GM21360 (cell line): ENCODE results near the gene PCLO.
"Not testable (repeated sequence)": the region's sequence is repeated elsewhere in the genome, so short reads cannot be mapped to it uniquely, and the experiment has no call there.

Experiments used
- ATAC-seq: cut with Tn5 transposase; IDR thresholded peaks from one replicate; pipeline ENCODE4 v1.9.1; 2021; ENCODE audit warnings: mild to moderate bottlenecking, moderate library complexity; ENCODE audit not compliant: unreplicated experiment

The PCLO gene

DNA sequence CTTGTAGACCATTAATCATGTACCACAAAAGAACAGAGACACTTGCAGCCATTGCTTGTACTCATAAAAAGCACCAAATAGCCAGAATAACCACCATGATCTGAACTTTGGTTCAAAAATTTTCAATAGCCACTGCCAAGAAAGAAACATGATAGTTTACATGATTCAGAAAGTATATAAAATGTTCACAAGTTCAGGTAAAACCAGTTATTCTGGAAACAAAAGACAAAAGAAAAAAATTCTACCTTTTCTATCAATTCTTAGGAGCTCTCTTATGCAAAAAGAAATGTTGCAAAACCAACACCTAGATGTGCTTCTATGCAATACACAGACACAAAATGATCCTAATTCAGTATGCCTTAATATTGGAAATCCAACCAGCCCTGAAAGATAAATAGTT lies 108.7 kb downstream of the PCLO start:
- ATAC-seq = no peak

DNA sequence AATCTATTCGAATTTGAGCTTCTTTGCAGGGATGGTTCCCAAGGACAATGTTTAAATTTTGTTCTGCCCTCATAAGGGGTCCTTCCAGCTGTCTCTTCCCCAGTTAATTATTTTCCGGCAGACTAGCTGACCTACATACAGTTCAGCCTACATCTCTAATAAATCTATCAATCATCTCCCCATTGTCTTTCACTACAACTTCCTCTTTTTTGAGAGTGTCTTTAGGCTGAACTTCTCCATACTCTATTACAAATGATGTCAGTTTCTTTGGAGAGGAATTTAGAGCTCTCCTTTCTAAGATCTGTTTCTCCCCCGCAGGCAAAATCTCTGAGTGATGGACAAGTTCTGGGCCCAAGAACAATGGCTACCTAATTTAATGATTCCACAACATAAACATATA lies 122.2 kb downstream of the PCLO start:
- no peak for ATAC-seq

DNA sequence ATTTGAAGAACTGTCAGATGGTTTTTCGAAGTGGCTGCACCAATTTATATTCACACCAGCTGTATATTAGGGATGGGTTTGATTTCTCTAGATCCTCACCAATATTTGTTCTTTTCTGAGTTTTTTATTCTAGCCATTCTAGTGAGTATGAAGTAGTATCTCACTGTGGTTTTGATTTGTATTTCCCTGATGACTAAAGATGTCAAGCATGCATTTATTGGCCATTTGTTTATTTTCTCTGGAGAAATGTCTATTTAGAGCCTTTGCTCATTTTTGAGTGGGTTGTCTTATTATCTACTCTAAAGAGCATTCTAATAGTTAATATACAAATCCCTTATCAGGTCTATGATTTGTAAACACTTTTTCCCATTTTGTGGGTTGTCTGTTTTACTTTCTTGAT lies 123.9 kb downstream of the PCLO start:
- no peak for ATAC-seq

DNA sequence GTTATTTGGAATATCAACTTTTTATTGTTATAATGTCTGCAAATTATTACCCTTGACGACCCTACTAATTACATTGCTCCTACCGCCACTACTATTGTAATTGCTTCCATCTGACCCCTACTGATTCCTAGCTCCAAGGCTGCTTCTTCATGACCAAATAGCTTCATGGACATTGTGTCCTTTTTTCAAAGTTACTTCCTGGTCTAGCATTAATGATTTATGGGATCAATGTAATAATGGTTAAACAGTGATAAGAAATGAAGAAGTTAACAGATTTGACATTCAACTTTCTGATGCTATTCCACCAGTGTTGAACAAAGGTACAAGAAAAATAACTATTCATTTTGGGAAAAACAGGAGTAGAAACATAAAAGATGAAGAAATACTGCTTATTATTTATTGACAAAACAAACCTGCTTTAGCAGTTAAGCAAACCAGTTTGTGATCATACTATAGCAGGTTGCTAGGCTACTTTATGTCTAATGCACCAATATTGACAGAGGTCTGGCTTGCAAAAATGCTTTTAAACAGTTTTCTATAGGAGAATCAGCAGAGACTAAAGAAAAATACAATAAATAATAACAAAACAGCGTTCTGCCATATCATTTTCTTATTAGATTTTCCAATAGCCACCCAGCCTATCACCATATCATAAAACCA lies 125.8 kb downstream of the PCLO start:
- no peak for ATAC-seq

DNA sequence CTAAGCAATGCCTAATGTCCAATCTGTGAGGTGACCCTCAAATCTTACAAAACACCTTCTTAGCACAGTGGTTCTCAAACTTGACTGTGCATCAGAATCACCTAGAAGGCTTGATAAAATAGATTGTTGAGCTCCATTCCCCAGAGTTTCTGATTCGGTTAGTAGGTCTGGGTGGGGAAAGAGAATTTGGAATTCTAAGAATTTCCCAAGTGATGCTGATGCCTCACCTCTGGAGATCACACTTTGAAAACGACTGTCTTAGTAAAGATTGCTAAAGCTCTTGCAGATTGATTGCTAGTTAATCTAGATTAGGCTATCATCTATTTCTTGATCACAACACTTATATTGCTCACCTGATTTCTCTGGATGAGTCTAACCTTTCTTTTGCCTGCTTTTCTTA lies 126.6 kb downstream of the PCLO start:
- ATAC-seq = no peak

DNA sequence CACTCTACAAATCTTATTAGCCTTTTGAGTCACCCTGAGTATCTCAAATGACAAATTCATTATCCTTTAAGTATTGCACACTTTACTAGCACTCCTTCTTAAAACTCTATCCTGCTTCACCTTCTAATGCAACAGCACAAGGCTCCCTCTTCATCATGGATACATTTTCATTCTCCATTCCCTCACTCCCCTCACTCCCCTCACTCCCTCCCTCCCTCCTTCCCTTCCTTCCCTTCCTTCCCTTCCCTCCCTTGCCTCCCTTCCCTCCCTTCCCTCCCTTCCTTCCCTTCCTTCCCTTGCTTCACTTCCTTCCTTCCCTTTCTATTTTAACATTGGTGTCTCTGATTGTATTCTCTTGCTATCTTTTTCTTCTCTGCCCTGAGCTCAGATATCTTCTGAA lies 130.5 kb downstream of the PCLO start:
- no peak for ATAC-seq

DNA sequence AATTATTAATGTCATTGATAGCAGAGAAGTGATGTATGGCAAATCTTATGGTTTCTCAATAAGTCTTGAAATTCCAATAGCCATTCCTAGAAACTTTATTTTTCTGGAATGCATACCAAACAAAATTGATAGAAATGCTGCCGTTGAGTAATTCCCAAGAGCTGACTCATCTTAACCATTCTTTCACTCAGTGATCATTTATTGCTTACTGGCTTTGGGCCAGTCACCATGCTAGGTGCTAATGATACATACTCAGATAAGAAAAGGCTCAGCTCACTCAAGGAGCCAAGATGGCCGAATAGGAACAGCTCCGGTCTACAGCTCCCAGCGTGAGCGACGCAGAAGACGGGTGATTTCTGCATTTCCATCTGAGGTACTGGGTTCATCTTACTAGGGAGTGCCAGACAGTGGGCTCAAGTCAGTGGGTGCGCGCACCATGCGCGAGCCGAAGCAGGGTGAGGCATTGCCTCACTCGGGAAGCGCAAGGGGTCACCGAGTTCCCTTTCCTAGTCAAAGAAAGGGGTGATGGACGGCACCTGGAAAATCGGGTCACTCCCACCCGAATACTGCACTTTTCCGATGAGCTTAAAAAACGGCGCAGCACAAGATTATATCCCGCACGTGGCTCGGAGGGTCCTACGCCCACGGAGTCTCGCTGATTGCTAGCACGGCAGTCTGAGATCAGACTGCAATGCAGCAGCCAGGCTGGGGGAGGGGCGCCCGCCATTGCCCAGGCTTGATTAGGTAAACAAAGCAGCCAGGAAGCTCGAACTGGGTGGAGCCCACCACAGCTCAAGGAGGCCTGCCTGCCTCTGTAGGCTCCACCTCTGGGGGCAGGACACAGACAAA lies 138.6 kb downstream of the PCLO start:
- not testable (repeated sequence) for ATAC-seq

DNA sequence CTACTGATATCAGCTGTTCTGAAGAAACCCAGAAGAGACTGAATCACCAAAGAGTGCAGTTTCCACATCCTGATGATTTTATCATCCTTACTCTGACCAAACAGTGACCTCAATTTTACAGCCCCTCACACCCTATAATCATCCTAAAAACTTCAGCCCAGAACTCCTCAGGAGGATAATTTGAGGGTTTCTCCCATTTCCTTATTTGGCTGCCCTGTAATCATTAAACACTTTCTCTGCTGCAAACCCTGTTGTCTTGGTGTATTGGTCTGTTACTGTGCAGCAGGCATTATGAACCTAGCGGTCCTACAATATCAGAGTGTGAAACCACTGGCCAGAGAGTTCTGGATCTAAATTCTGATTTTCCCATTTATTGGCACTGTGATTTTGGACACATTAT lies 141.7 kb downstream of the PCLO start:
- ATAC-seq = no peak

DNA sequence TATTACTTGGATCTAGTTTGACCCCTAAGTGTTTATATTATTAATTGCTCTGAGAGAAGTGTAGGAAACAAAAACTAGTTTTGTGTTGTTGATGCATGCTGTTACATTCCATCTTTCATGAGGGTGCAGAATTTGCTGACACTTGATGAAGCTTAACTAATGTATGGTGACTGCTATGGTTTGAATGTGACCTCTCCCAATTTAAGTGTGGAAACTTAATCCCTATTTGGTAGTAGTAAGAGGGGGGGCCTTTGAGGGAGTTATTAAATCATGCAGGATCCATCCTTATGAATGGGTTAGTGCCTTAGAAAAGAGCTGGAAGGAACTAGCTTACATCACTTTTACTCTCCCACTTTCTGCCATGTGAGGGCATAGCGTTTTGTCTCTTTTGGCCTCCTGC lies 142.5 kb downstream of the PCLO start:
- ATAC-seq = no peak

DNA sequence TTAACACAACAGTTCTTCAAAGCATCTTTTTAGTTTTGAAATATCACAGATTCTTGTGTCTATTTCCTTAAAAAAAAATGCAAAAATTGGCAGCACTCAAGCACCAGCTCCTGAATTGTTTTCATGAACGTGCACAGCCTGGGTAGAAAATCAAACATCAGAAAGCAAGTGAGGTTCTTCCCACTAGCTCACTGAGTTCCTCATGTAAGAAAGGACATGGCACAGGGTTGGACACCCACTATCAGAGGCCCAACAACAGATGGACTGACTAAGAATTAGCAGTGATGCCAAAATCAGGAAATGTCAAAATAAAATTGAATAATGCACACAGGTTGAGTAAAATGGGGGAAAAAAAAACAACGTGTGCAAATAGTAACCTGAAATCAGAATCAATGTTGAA lies 146.8 kb downstream of the PCLO start:
- no peak for ATAC-seq

DNA sequence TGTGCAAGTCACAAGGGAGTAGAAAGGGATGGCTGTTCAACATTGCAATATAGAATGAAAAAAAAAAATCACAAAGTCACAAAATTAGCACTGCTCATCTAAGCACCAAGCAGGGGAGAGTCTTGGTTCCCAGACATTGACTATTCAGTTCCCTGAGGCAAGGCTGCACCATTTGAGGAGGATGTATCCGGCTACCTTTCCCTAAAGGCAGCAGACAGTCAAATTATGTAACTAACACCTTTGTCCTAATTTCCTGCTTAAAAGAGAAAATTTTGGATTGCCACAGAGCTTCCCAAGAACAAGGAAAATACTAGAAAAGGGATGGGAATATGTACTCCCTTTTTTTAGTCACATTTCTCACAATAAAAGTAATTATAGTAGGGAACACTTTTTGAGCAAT lies 148.1 kb downstream of the PCLO start:
- ATAC-seq = no peak

DNA sequence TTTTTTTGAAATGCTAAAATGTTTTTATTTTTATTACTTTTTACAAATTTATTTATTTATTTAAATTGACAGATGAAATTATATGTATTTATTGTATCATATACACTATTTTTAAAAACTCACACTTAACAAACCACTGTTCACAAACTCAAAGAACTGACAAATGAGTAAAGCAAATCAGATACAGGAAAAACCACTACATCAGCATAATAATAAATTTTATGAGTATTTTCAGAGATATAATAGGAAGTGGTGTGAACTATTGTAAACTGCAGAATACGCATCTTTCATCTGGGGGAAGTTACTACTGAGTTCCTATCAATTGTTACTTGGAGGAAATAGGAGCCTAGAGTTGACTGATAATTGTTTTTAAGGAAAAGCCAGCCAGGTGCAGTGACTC lies 150.7 kb downstream of the PCLO start:
- ATAC-seq = no peak

DNA sequence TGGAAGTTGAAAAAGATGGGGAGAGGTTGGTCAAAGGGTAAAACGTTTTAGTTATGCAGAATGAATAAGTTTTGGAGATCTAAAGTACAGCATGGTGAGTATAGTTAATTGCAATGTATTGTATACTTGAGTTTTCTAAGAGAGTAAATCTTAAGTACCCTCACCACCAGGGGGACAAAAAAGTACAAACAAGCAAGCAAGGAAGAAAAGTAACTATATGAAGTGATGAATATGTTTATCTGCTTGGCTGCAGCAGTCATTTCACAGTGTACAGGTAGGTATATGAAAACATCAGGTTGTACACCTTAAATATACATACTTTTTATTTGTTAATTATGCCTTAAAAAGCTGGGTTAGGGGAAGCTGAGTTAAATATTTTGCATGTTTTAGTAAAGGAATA lies 157.3 kb downstream of the PCLO start:
- ATAC-seq = no peak

DNA sequence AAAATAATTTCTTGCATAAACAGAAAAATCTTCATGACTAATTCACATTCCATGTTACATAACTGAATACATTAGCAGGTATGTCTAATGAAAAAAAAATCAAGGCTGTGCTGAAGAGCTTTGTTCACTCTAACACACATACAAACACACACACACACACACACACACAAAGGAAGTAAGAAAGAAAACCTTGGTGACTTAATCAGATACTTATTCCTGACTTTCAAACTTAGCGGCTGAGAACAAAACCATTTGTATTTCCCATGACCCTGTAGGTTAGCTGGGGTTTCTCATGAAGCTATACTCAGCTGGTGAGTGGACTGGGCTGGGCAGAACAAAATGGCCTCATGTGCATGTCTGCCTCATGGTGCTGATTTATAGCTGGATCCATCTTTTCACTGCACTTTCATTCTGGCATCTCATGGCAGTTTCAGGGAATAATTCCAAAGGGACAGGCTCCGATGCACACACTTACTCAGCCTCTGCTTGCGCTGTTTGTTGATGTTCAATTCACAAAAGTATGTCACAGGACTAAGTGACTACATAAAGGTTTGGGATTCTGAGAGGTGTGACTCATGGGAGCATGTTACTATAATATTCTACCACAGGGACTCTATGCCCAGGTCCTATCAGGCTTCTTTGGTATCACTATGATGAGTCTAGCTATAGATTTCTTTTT lies 161.2 kb downstream of the PCLO start:
- ATAC-seq = no peak

DNA sequence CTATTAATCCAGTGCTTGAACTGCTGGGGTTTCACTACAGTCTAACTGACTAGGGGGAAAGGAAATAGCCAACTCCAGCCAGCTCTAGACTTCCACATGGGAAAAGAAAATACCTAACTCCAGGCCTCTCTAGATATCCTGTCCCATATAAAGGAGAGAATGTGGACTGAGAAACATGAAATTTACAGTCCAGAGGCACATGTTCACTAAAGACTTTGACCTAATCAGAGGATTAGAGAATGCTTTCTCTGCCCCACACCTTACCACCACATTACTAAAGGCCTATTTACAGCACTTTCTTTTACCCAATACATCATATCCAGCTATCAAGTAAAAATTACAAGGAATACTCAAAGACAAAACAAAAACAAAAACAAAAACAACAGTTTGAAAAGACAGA lies 164.2 kb downstream of the PCLO start:
- ATAC-seq = no peak

DNA sequence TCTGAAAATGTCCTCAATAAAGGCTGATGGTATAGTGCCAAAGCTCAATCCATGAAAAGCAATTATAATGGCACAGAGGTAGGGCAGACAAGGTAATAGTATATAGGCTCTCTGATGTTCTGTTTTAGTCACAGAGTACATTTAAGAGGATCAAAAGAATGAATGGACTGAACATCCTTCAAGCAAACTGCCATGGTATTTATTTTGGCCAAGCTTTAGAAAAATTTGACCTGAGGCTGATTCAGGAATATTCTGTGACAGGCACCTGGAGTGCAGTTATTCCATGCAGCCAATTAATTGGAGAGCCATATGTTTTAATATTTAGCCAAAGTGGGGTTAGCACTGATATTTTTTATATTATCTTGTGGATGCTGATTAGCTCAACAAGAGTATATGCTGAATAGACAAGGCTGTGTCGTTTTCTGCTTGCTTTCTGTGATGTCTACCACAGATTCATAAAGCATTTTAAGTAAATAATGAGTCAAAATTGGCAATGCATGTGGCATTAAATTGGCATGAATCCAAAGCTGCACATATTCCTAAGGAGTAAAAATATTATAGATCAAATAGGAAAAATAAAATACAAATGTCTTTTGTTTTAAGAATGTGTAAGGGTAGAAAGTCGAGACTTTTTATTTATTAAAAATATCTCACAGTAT lies 177.4 kb downstream of the PCLO start:
- ATAC-seq = no peak

DNA sequence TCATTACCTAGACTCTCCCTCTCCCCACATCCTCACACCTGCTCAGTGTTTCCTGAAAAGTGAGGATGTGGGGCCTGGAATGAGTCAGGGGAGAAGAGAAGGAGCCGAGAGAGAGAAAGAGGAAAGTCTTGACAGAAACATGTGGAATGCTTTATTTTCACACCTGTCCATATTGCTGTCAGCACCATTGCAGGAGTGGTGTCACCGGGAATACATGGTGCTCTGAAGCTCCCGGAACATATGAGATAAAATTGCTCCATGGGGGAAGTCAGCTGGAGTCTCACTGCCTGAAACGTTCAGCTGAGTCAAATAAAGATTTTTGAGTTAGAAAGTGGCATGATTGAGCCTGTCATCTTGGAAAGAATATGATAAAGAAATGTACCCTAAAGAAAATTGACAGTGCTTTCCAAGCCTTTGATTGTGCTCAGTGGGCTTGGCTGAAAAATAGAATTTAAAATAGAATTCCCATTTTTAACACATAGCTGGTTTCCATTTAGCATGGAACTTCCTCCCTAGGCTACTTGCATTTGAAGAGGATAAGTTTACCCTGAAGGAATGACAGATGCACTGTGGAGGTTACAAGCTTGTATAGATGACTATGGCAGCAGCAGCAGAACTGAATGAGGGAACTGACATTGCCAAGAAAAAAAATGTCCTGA lies 182.4 kb downstream of the PCLO start:
- no peak for ATAC-seq

DNA sequence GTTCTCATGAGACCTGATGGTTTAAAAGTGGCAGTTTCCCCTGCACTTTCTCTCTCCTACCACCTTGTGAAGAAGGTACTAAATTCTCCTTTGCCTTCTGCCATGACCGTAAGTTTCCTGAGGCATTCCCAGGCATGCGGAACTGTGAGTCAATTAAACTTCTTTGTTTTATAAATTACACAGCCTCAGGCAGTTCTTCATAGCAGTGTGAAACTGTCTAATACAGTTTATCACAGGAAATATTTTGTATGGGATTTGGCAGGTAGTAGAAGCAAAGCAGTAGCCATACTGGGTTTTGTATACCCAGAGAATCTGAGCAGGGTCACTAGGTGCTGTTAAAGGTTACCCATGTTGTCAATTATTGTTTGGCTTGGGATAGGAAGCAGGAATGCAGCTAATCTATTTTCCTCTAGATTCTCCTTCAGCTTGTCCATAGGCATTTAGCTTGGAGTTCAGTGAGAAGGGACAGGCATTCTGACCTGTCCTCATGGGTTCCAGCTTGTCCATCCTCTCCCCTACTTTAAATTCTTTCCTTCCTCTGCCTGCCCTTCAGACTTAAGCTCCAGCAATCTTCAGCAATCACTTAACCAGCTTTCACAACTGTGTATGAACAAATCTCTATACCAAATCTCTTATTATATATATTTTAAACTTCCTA lies 186.7 kb downstream of the PCLO start:
- ATAC-seq = no peak

DNA sequence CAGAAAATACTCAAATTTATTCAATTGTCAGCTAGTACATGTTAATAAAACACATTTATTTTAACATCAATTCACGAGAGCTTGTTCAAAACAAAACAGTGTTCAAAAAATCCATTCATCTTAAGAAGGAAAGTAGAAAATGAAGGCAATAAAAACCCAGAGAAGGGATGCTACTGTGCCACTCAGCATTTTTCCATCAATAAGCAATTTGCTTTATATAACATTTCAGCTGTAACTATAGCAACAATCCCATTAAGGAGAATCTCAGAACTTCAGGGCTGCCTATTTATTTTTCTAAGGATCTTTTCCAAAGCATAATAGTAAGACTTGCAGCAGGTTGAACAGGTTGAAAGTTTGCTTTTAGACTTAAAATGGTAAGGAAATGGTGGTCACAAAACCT lies 190.5 kb downstream of the PCLO start:
- no peak for ATAC-seq
